ENCODE results near the gene ZBP1. TPM values are rescaled to one million over a fixed set of nuclear protein-coding genes. Genes with fewer than 3 reads are reported as not detected.

ZBP1 gene
- total and polyA plus RNA-seq, 8 donors: 0.11 to 5.3 (median 0.39) TPM; not detected in 2

GRCh38 chr20:57584768-57585461, 35.3 kb downstream of the ZBP1 start:
- no peaks in the 10 kb centered on the region for H3K36me3 ChIP-seq

GRCh38 chr20:57583289-57584257, 36.7 kb downstream of the ZBP1 start:
- DNase-seq (no peak), ATAC-seq (no peak)
- Histone ChIP-seq H3K9me3 (no peaks in the 10 kb centered on the region), H3K4me3 (no peak overlapping the region), H3K27ac (peak overlapping the region; percentile 42 to 65), H3K27me3 (peaks cover 0 to 81% of the 10 kb centered on the region in 2 donors), H3K4me1 (peaks cover 0 to 25% of the 10 kb centered on the region in 2 donors), H3K36me3 (no peaks in the 10 kb centered on the region)
- no peak for TF ChIP-seq CTCF (IDR thresholded peaks at IDR 0.05)
- intact Hi-C loops (cut with DNase I): loop anchor here in 1 of 2 donors (10.0 kb wide), 1 partner anchor 199 kb away; no protein-coding TSS in a partner anchor

More at GRCh38 chr20:57584768-57585461, 35.3 kb downstream of the ZBP1 start:
- Histone ChIP-seq H3K4me3 (no peak overlapping the region), H3K27me3 (peaks cover 0 to 67% of the 10 kb centered on the region in 2 donors), H3K27ac (no peak overlapping the region), H3K4me1 (peaks cover 0 to 25% of the 10 kb centered on the region in 2 donors), H3K9me3 (no peaks in the 10 kb centered on the region)
- TF ChIP-seq CTCF (IDR thresholded peaks at IDR 0.05): no peak
- ATAC-seq (no peak), DNase-seq (no peak)
- intact Hi-C loops (cut with DNase I): loop anchor here in 1 of 2 donors (10.0 kb wide), 1 partner anchor 200 kb away; no protein-coding TSS in a partner anchor

- intact Hi-C loops (cut with DNase I): loop anchor here in 1 of 2 donors (10.0 kb wide), 1 partner anchor 198 kb away; no protein-coding TSS in a partner anchor
- peak; percentile 51 for ATAC-seq
Measured at GRCh38 chr20:57582432-57583288, 37.6 kb downstream of the ZBP1 start.

GRCh38 chr20:57582029-57582378, 38.2 kb downstream of the ZBP1 start:
- Histone ChIP-seq H3K9me3 (no peaks in the 10 kb centered on the region), H3K4me3 (no peak overlapping the region), H3K27me3 (peaks cover 0 to 90% of the 10 kb centered on the region in 2 donors), H3K4me1 (peaks cover 0 to 25% of the 10 kb centered on the region in 2 donors), H3K36me3 (no peaks in the 10 kb centered on the region), H3K27ac (no peak overlapping the region)
- no peak for ATAC-seq
- no peak for TF ChIP-seq CTCF (IDR thresholded peaks at IDR 0.05)
- no peak for DNase-seq
- intact Hi-C loops (cut with DNase I): loop anchor here in 1 of 2 donors (10.0 kb wide), 1 partner anchor 197 kb away; no protein-coding TSS in a partner anchor

More at GRCh38 chr20:57582432-57583288, 37.6 kb downstream of the ZBP1 start:
- no peaks in the 10 kb centered on the region for H3K9me3 ChIP-seq
- peak overlapping the region; percentile 42 to 65 for H3K27ac ChIP-seq
- H3K4me3 ChIP-seq: no peak overlapping the region
- peak in 1 of 2 donors; percentile 28 for TF ChIP-seq CTCF (IDR thresholded peaks at IDR 0.05)
- no peaks in the 10 kb centered on the region for H3K36me3 ChIP-seq
- DNase-seq: peak in 3 of 4 donors; percentile 30 to 86 (median 57)
- H3K4me1 ChIP-seq: peaks cover 0 to 25% of the 10 kb centered on the region in 2 donors
- H3K27me3 ChIP-seq: peaks cover 0 to 90% of the 10 kb centered on the region in 2 donors
